ENCODE results near the gene NABP1. TPM values are rescaled to one million over a fixed set of nuclear protein-coding genes. Genes with fewer than 3 reads are reported as not detected.

The NABP1 gene
- polyA plus RNA-seq, 1 donor (not counting 4 experiments of a cell fraction or from before 2014, with no cell fraction given) = 29.3 TPM

- Histone ChIP-seq H3K4me1 (ENCODE audit: control insufficient read depth, extremely low read depth, insufficient read depth, low read length) (peaks cover 7% of the 10 kb centered on the region), H4K20me1 (ENCODE audit: control insufficient read depth, extremely low read depth, insufficient read depth, low read length) (no peaks in the 10 kb centered on the region), H3K36me3 (ENCODE audit: control insufficient read depth in 2 of 2, extremely low read depth in 1 of 2, insufficient read depth in 2 of 2, low read length in 2 of 2) (peaks cover 0 to 3% of the 10 kb centered on the region in 2 experiments), H3K27ac (ENCODE audit: control insufficient read depth, insufficient read depth, low read length) (no peak overlapping the region), H3K4me2 (ENCODE audit: control insufficient read depth, extremely low read depth, insufficient read depth, low read depth, low read length) (no peak overlapping the region), H3K9me1 (ENCODE audit: control insufficient read depth, extremely low read depth, insufficient read depth, low read length) (no peaks in the 10 kb centered on the region), H3K27me3 (ENCODE audit: control insufficient read depth, extremely low read depth, insufficient read depth, low read length) (no peaks in the 10 kb centered on the region), H2AFZ (ENCODE audit: control insufficient read depth, low read length) (peak overlapping the region; percentile 73), H3K9me3 (ENCODE audit: control insufficient read depth, low read depth, low read length) (no peaks in the 10 kb centered on the region), H3K9ac (ENCODE audit: control insufficient read depth, extremely low read depth, insufficient read depth, low read length) (no peak overlapping the region), H3K79me2 (ENCODE audit: control insufficient read depth, insufficient read depth, low read length) (peaks cover 13% of the 10 kb centered on the region), H3K4me3 (ENCODE audit: control insufficient read depth in 2 of 3, extremely low read depth in 1 of 3, insufficient read depth in 2 of 3, low read depth in 1 of 3, low read length in 3 of 3) (no peak overlapping the region)
- no peak for DNase-seq (ENCODE audit: low read depth, low spot score)
- TF ChIP-seq EZH2 (IDR thresholded peaks at IDR 0.05; ENCODE audit: low read length) (no peak), CTCF (optimal IDR thresholded peaks at IDR 0.05 in 1 of 3, IDR thresholded peaks at IDR 0.05 in 1 of 3, conservative IDR thresholded peaks at IDR 0.05 in 1 of 3; ENCODE audit: extremely low read depth in 1 of 3, insufficient read depth in 2 of 3, low read length in 3 of 3) (no peak)
- dilution Hi-C loops (cut with MboI; ENCODE audit: extremely low pct_ligation_motif_present, low sequenced_read_pairs) = no loop called here
- FAIRE-seq = no peak
These were observed 1.9 kb upstream of the NABP1 start for GRCh38 chr2:191675807-191676721.

DNA sequence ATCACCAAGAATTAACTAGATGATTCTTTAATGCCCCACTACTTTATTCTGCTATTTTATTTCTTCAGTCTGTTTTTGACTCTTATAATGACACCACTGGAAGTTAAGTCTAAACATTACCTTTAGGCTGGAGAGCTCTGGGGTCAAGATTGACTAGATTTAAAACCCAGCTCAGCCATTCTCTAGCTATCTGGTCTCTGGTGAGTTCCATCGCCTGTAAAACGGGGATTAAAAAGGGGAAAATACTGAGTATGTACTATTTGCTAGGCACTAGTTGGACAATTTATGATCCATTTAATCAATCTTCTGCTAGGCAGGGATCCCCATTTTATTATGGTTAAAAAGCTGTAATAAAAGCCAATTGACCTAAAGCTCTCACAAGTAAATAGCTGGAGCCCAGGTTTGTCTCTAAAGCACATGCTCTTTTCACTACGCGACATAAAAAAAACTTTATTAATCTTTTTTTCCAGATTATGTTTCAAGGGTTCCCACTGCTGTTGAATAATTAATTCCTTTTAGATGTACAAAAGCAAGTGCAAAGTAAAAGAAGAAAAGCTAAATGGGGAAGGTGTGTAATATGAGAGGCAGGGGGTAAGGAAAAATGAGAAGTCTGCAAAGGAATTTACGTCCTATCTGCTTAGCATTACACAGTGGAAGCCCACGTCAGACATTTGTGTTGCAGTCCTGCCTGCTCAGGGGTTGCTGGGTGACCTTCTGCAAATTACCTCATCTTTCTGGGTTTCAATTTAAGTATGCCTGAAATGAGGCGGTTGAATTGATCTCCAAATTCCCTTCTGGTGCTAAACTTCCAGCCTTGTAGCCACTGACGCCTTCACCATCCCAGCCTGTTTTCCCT, 918 bp upstream of the NABP1 start:
- H3K36me3 ChIP-seq (ENCODE audit: control insufficient read depth in 2 of 2, extremely low read depth in 1 of 2, insufficient read depth in 2 of 2, low read length in 2 of 2) = peaks cover 0 to 11% of the 10 kb centered on the region in 2 experiments
- peaks cover 14% of the 10 kb centered on the region for H3K4me1 ChIP-seq (ENCODE audit: control insufficient read depth, extremely low read depth, insufficient read depth, low read length)
- H3K9me1 ChIP-seq (ENCODE audit: control insufficient read depth, extremely low read depth, insufficient read depth, low read length) = no peaks in the 10 kb centered on the region
- FAIRE-seq (no peak), DNase-seq (ENCODE audit: low read depth, low spot score) (no peak)
- H3K4me3 ChIP-seq (ENCODE audit: control insufficient read depth in 2 of 3, extremely low read depth in 1 of 3, insufficient read depth in 2 of 3, low read depth in 1 of 3, low read length in 3 of 3) = peak overlapping the region; percentile 63 to 77 (median 76)
- peak overlapping the region; percentile 96 for H3K27ac ChIP-seq (ENCODE audit: control insufficient read depth, insufficient read depth, low read length)
- peak overlapping the region; percentile 85 for H3K9ac ChIP-seq (ENCODE audit: control insufficient read depth, extremely low read depth, insufficient read depth, low read length)
- peaks cover 18% of the 10 kb centered on the region for H3K79me2 ChIP-seq (ENCODE audit: control insufficient read depth, insufficient read depth, low read length)
- H3K4me2 ChIP-seq (ENCODE audit: control insufficient read depth, extremely low read depth, insufficient read depth, low read depth, low read length) = peak overlapping the region; percentile 79
- H2AFZ ChIP-seq (ENCODE audit: control insufficient read depth, low read length) = peak overlapping the region; percentile 7
- H3K27me3 ChIP-seq (ENCODE audit: control insufficient read depth, extremely low read depth, insufficient read depth, low read length) = no peaks in the 10 kb centered on the region
- H3K9me3 ChIP-seq (ENCODE audit: control insufficient read depth, low read depth, low read length) = no peaks in the 10 kb centered on the region
- TF ChIP-seq CTCF (optimal IDR thresholded peaks at IDR 0.05 in 1 of 3, IDR thresholded peaks at IDR 0.05 in 1 of 3, conservative IDR thresholded peaks at IDR 0.05 in 1 of 3; ENCODE audit: extremely low read depth in 1 of 3, insufficient read depth in 2 of 3, low read length in 3 of 3) = no peak
- TF ChIP-seq EZH2 (IDR thresholded peaks at IDR 0.05; ENCODE audit: low read length) = no peak
- dilution Hi-C loops (cut with MboI; ENCODE audit: extremely low pct_ligation_motif_present, low sequenced_read_pairs) = no loop called here
- H4K20me1 ChIP-seq (ENCODE audit: control insufficient read depth, extremely low read depth, insufficient read depth, low read length) = no peaks in the 10 kb centered on the region

Measured in keratinocyte (primary cell).